SW 1271 (cell line): Measurements from ENCODE around the gene ERICH2.

Source experiments
- DNase-seq, 2 experiments: peaks; one replicate each; lab custom pipeline; 2025; lab: John Stamatoyannopoulos, UW

Gene ERICH2

DNA sequence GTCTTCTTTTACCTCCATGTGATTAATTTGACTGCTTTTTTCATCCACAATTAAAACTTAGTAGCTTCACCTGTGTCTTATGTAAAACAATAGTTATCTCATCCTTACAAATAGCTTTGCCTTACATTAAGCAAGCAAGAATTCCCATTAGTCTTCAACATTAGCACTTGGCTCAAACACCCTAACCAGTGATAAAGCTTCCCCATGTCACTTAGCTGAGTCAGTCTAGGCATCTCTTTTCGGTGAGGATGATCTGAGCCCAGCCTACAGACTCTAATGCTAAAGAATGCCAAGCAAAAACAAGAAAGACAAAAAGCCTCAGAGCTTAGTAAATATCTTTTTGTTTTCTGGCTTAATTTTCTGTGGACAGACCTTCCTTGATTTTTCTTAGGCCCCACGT is 72.6 kb downstream of the ERICH2 start:
- DNase-seq = no peak

- DNase-seq = peak in 1 of 2 experiments; percentile 80
These were observed 73.5 kb downstream of the ERICH2 start for GRCh38 chr2:170843656-170844055.

- no peak for DNase-seq
These were observed 75.2 kb downstream of the ERICH2 start for GRCh38 chr2:170845343-170845742.

- DNase-seq = no peak
These were observed 76.1 kb downstream of the ERICH2 start for GRCh38 chr2:170846314-170846713.

DNA sequence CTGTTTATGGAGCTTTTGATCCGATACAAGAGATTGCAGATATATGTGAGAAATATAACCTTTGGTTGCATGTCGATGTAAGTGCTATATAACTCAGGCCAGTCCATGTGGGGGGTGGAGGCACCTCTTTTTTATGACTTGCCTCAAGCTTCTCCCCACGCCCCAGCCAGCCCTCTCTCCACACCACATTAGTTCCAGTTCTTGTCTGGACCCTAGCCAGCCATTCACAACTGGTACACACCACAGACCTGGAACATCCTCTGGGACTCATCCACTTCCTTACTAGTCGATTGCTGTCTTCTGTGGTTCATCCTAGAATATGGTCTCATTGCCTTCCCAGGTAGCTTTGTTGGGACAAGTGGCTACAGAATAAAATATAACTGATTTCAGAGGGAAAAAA is 77.5 kb downstream of the ERICH2 start:
- no peak for DNase-seq
